Stimulated activated CD4-positive, alpha-beta T cell treated with anti-CD3 and anti-CD28 coated beads, Interleukin-4, amount 100 ng/mL, for 24 hours (primary cell): Measurements from ENCODE around the gene SLC2A4RG.
"Not testable (repeated sequence)": the region's sequence is repeated elsewhere in the genome, so short reads cannot be mapped to it uniquely, and the experiment has no call there.

Experiments
- DNase-seq: peaks from one replicate; pipeline ENCODE4 v3.0.0-alpha.2; 2020

Gene SLC2A4RG

GRCh38 chr20:63755933-63756647, 16.5 kb downstream of the SLC2A4RG start:
- DNase-seq: no peak

GRCh38 chr20:63756648-63756991, 17.0 kb downstream of the SLC2A4RG start:
- no peak for DNase-seq

- DNase-seq: no peak
These were observed 18.6 kb downstream of the SLC2A4RG start for GRCh38 chr20:63758152-63758551.

GRCh38 chr20:63759377-63759901, 19.9 kb downstream of the SLC2A4RG start:
- DNase-seq: no peak

- DNase-seq: no peak
These were observed 25.7 kb downstream of the SLC2A4RG start for GRCh38 chr20:63765082-63765873.

GRCh38 chr20:63765902-63766301, 26.3 kb downstream of the SLC2A4RG start:
- DNase-seq: no peak

GRCh38 chr20:63766695-63767426, 27.3 kb downstream of the SLC2A4RG start:
- DNase-seq: no peak

GRCh38 chr20:63767456-63767855, 27.9 kb downstream of the SLC2A4RG start:
- no peak for DNase-seq

GRCh38 chr20:63767886-63768285, 28.3 kb downstream of the SLC2A4RG start:
- DNase-seq: no peak

GRCh38 chr20:63768591-63769515, 29.3 kb downstream of the SLC2A4RG start:
- DNase-seq: no peak

- no peak for DNase-seq
These were observed 30.4 kb downstream of the SLC2A4RG start for GRCh38 chr20:63769891-63770474.

- DNase-seq: no peak
These were observed 31.6 kb downstream of the SLC2A4RG start for GRCh38 chr20:63771046-63771707.

GRCh38 chr20:63772781-63773518, 33.4 kb downstream of the SLC2A4RG start:
- DNase-seq: no peak

- DNase-seq: no peak
These were observed 34.1 kb downstream of the SLC2A4RG start for GRCh38 chr20:63773571-63774241.

GRCh38 chr20:63774306-63774705, 34.7 kb downstream of the SLC2A4RG start:
- no peak for DNase-seq

- peak; percentile 24 for DNase-seq
These were observed 35.8 kb downstream of the SLC2A4RG start for GRCh38 chr20:63775096-63775978.

- not testable (repeated sequence) for DNase-seq
These were observed 37.3 kb downstream of the SLC2A4RG start for GRCh38 chr20:63776875-63777274.

GRCh38 chr20:63777614-63778013, 38.0 kb downstream of the SLC2A4RG start:
- no peak for DNase-seq
